GM10248 (cell line): ENCODE measurements around the gene EFCAB10.

Experiments used
- CTCF ChIA-PET: fragments of 300-600 bp; sonication (Branson Sonifier 250); formaldehyde crosslinking; extraction: SDS; loops from one replicate; lab custom pipeline; 2021; ENCODE audit warnings: antibody characterized with exemption; lab: Yijun Ruan, JAX
- POLR2A ChIA-PET: fragments of 350-650 bp; sonication (Branson Sonifier 250); formaldehyde crosslinking; extraction: SDS; loops from one replicate; lab custom pipeline; 2020; ENCODE audit warnings: antibody characterized with exemption; lab: Yijun Ruan, JAX
- DNase-seq: peaks from one replicate; pipeline ENCODE4 v3.0.0; 2012; ENCODE audit errors: extremely low spot score
- TF ChIP-seq, protein P1 (sequence below): IDR thresholded peaks from 2 replicates; pipeline ENCODE4 v1.5.1; 2012; ENCODE audit warnings: mild to moderate bottlenecking, low read depth; ENCODE audit errors: extremely low read depth, missing control alignments, control extremely low read depth

The EFCAB10 gene

DNA sequence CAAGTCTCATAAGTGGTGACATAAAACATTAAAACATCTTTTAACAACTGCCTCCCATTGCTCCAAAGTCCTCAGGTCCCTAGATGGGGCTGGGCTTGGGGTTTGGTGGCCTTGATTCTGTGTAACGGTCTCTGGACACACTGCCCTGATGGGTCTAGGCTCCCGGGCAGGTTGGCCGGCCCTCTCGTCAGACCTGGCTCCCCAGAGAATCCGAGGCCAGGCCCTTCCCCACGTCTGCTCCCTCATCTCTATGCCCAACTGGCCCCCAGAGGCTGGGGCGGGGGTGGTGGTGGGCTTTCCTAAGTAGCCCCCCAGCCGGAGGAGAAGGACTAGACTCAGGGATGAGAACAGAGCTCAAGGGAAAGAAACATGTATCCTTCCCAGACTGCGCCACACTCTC, 31.5 kb upstream of the EFCAB10 start:
- ChIA-PET POLR2A (interaction anchor here (0.6 kb wide), 1 partner anchor 140 kb away, joined by 5 read pairs; no protein-coding TSS in a partner anchor), CTCF (interaction anchor here (0.9 kb wide), 1 partner anchor 25 kb away, joined by 3 read pairs; no protein-coding TSS in a partner anchor)
- TF ChIP-seq, protein P1, sequence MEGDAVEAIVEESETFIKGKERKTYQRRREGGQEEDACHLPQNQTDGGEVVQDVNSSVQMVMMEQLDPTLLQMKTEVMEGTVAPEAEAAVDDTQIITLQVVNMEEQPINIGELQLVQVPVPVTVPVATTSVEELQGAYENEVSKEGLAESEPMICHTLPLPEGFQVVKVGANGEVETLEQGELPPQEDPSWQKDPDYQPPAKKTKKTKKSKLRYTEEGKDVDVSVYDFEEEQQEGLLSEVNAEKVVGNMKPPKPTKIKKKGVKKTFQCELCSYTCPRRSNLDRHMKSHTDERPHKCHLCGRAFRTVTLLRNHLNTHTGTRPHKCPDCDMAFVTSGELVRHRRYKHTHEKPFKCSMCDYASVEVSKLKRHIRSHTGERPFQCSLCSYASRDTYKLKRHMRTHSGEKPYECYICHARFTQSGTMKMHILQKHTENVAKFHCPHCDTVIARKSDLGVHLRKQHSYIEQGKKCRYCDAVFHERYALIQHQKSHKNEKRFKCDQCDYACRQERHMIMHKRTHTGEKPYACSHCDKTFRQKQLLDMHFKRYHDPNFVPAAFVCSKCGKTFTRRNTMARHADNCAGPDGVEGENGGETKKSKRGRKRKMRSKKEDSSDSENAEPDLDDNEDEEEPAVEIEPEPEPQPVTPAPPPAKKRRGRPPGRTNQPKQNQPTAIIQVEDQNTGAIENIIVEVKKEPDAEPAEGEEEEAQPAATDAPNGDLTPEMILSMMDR: no peak

DNA sequence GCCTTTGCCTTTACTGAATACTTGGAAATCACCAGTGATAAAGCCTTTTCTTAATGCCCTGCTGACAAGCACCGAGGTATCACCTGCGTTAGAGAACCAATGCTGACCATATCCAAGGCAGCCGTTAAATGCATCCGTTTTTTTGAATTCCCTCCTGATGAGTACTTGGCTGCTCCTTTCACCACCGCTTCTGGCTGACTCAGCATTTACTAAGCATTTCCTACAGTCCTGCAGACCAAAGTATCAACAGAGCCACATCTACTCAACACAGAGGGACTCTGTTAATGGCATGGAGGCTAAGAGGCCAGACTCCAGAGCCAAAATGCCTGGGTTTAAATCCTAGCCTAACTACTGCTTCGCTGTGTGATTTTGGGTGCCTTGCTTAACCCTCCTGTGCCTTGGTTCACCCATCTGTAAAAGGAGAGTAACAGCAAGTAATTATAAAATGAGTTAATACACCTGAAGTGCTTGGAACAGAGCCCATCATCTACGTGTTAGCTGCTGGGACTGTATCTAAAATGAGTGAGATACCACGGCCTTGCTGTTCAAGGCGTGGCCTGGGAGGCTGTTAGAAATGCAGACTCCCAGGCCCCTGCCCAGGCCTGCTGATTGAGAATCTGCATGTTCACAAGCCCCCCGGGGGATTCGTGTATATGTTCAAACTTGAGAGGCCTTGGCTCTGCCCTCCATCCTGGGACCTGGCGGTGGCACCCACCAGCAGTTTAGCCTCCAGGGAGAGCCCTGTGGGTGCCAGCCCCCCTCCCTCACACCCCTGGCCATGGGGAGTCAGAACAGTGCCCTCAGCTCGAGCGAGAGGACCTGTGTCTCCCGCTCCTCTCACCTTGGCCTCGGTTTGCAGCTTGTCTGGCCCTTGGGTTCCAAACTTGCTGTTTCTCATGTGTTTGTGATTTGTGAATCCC, 30.8 kb upstream of the EFCAB10 start:
- DNase-seq: no peak
- TF ChIP-seq, protein P1: no peak
- POLR2A ChIA-PET: no interaction called here
- CTCF ChIA-PET: interaction anchor here (0.9 kb wide), 1 partner anchor 25 kb away, joined by 3 read pairs; no protein-coding TSS in a partner anchor

More for the DNA sequence above, 31.5 kb upstream of the EFCAB10 start:
- no peak for DNase-seq

DNA sequence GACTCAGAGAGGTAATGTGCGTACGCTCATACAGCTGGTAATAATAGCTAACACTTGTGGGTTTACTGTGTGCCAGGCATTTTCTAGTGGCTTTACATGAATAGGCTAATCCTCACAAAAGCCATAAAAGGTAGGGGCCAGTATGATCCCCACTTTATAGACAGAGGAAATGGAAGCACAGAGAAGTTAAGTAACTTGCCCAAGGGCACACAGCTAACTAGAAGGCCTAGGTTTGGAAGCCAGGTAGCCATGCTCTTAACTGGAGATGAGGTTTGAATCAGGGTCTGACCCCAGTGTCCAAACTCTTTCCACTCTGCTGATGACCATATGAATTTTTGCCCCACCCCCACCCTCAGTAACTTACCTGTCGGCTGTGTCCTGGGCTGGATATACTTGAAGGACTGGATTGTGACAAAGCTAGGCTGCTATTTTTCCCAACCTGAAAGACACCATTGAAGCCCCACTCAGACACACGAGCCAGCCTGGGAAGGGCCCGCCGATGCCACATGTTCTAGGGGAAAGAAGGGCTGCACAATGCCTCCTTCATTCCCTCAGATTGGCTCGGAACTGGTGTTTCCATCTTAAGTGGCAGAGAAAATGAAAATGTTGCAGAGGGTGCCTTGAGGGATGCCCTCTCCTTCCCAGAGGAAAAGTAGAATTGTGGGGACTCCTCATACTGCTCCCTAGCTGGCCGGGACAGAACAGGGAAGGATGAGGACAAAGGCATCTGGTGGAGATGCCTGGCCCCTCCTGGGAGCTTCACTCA, 29.1 kb upstream of the EFCAB10 start:
- TF ChIP-seq, protein P1: no peak
- ChIA-PET CTCF (no interaction called here), POLR2A (no interaction called here)
- no peak for DNase-seq

DNA sequence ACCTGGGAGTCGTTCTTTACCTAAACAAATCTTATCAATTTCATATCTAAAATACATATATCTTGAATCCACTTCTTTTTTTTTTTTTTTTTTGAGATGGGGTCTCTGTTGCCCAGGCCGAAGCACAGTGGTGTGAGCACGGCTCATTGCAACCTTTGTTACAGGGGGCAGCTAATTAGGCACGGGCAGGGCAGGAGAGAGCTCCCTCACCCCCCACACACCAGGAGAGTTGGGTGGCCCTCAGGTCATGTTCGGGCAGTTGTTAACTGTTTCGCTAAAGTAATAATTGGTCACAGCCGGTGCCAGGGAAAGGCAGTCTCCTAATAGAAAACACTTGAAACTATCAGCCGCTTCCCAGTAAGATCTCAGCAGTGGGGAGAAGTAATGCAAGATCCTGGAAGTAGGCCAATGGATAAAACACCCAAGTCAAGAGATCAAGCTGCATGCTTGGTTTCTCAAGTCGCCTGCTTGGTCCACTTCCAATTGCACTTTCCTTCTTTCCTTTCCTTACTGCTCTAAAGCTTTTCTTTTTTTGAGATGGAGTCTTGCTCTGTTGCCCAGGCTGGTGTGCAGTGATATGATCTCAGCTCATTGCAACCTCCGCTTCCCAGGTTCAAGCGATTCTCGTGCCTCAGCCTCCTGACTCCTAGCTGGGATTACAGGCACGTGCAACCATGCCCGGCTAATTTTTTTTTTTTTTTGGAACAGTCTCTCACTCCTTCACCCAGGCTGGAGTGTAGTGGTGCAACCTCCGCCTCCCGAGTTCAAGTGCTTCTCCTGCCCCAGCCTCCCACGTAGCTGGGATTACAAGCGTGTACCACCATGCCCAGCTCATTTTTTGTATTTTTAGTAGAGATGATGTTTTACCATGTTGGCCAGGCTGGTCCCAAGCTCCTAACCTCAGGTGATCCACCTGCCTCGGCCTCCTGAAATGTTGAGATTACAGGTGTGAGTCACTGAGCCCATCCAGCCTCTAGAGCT, 21.3 kb upstream of the EFCAB10 start:
- DNase-seq: no peak
- CTCF ChIA-PET: interaction anchor here (1.0 to 2.1 kb wide), 5 partner anchors 9 to 54 kb away, joined by 3 to 7 read pairs (median 4); no protein-coding TSS in a partner anchor
- POLR2A ChIA-PET: no interaction called here
- TF ChIP-seq, protein P1: no peak

DNA sequence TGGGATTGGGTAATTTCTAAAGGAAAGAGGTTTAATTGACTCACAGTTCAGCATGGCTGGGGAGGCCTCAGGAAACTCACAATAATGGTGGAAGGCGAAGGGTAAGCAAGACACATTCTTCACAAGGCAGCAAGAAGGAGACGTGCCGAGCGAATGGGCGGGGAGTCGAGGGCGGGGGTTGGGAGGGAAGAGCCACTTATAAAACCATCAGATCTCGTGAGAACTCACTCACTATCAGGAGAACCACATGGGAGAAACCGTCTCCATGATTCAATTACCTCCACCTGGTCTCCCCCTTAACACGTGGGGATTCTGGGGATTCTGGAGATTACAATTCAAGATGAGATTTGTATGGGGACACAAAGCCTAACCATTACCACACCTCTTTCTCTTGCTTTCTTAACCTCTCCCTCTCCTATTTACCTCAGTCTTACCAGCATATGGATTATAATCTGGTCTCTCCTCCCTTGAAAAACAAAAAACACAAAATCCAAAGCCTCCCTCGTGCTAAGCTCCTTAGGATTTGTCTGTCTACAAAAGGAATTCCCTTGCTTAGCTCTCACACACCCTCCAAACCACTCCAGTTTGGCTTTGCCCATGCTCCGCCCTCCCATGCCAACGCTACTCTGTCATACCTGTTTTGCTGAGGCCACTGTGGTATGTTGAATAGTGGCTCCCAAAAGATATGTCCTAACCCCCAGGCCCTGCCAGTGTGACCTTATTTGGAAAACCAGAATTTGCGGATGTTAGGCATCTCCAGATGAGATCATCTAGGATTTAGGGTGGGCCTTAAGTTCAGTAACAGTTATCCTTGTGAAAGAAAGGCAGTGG, 19.6 kb upstream of the EFCAB10 start:
- TF ChIP-seq, protein P1: no peak
- ChIA-PET CTCF (interaction anchor here (1.4 to 1.8 kb wide), 2 partner anchors 12 to 56 kb away, joined by 3 to 8 read pairs; no protein-coding TSS in a partner anchor), POLR2A (no interaction called here)

More for the DNA sequence above, 19.6 kb upstream of the EFCAB10 start:
- no peak for DNase-seq
